ENCODE results near the gene CCDC12. TPM values are rescaled to one million over a fixed set of nuclear protein-coding genes. Genes with fewer than 3 reads are reported as not detected.

The CCDC12 gene
- total and polyA plus RNA-seq, 9 of the 15 experiments (the other 6 are each of a cell fraction or from before 2014, with no cell fraction given), result 8.9 to 201 (median 86.9) TPM

- peaks cover 34 to 68% of the 10 kb centered on the region in 2 experiments for H3K4me1 ChIP-seq (replicated peaks in 1 of 2; ENCODE audit: control insufficient read depth in 2 of 2, insufficient read depth in 2 of 2, low read length in 2 of 2)
- H2AFZ ChIP-seq (ENCODE audit: low read depth, low read length), result no peak overlapping the region; the same call in 1 of the 2 replicates
- H3K9ac ChIP-seq (ENCODE audit: insufficient read depth in 1 of 2, low read depth in 2 of 2, low read length in 2 of 2), result peak overlapping the region; percentile 95 to 96
- H3K36me3 ChIP-seq (ENCODE audit: control insufficient read depth, insufficient read depth, low read length), result peaks cover 32% of the 10 kb centered on the region
- ATAC-seq (no peak), DNase-seq (ENCODE audit: extremely low read depth in 1 of 4, low spot score in 3 of 4) (no peak), FAIRE-seq (no peak)
- peaks cover 5% of the 10 kb centered on the region for H3K9me1 ChIP-seq (ENCODE audit: control insufficient read depth, insufficient read depth, low read length)
- peak overlapping the region; percentile 46; the same call in 1 of the 2 replicates for H3K4me3 ChIP-seq
- no peaks in the 10 kb centered on the region for H3K9me3 ChIP-seq (replicated peaks; ENCODE audit: control insufficient read depth, insufficient read depth, low read depth, low read length)
- peak overlapping the region; percentile 99 for H3K27ac ChIP-seq (ENCODE audit: extremely low read depth, low read depth, low read length)
- no peaks in the 10 kb centered on the region for H3K27me3 ChIP-seq (ENCODE audit: control insufficient read depth in 2 of 2, insufficient read depth in 2 of 2, low read length in 2 of 2)
- H3K79me2 ChIP-seq (ENCODE audit: control insufficient read depth, insufficient read depth, low read length), result peaks cover 51% of the 10 kb centered on the region
- BruUV-seq (replicated peaks), result no TSS peak
- H4K20me1 ChIP-seq (replicated peaks; ENCODE audit: control insufficient read depth, insufficient read depth, low read length), result no peaks in the 10 kb centered on the region
- intact Hi-C loops (cut with micrococcal nuclease), result loop anchor here (1.0 kb wide), 2 partner anchors 8 to 39 kb away; partner anchors contain the start of gene NBEAL2
- H3K4me2 ChIP-seq (ENCODE audit: insufficient read depth, low read length), result peak overlapping the region; percentile 99
- in situ Hi-C loops (cut with MboI), result no loop called here
- ChIA-PET CTCF (ENCODE audit: low intra/inter-chr PET ratio) (interaction anchor here (0.6 kb wide), 1 partner anchor 292 kb away, joined by 3 read pairs; no protein-coding TSS in a partner anchor), POLR2A (interaction anchor here (0.6 to 2.9 kb wide), 18 partner anchors 9 to 586 kb away, joined by 3 to 35 read pairs (median 5); partner anchors contain the start of genes CCDC12, NBEAL2 and PTPN23)
- 22% methylated on average over 3 of the region's 3 CpGs for WGBS (ENCODE audit: insufficient coverage, low coverage, missing lambda C conversion rate)
- TF ChIP-seq ATF2 (CRISPR knock-in tag; IDR thresholded peaks at IDR 0.05), result no peak
- 0 out of 2 replicates have a peak, but pooled peaks have one; percentile 13 for TF ChIP-seq PATZ1 (CRISPR knock-in tag; IDR thresholded peaks at IDR 0.05; ENCODE audit: borderline replicate concordance)
- no peak for TF ChIP-seq DDX20 (tag; IDR thresholded peaks at IDR 0.05; ENCODE audit: low read depth)
- TF ChIP-seq CREB3 (tag; conservative IDR thresholded peaks at IDR 0.05; ENCODE audit: low read depth), result peak; percentile 49; the same call in 1 of the 2 replicates
- no peak for TF ChIP-seq CHCHD3 (CRISPR knock-in tag; IDR thresholded peaks at IDR 0.05)
- 0 out of 2 replicates have a peak, but pooled peaks have one; percentile 8 for TF ChIP-seq ZNF143 (CRISPR knock-in tag; IDR thresholded peaks at IDR 0.05)
- no peak for TF ChIP-seq HMGXB4 (CRISPR knock-in tag; IDR thresholded peaks at IDR 0.05)
- peak; percentile 54 for TF ChIP-seq CHD1 (IDR thresholded peaks at IDR 0.05; ENCODE audit: low read length)
- no peak for TF ChIP-seq NFXL1 (CRISPR knock-in tag; IDR thresholded peaks at IDR 0.05)
- 0 out of 2 replicates have a peak, but pooled peaks have one; percentile 29 for TF ChIP-seq ETV1 (tag; conservative IDR thresholded peaks at IDR 0.05; ENCODE audit: low read depth)
- peak in 1 of 2 experiments; percentile 13; a peak in 1 of 4 replicates for TF ChIP-seq TEAD1 (CRISPR knock-in tag; IDR thresholded peaks at IDR 0.05)
These were observed 10.3 kb upstream of the CCDC12 start for GRCh38 chr3:46986782-46987310.
